H1 (cell line): ENCODE results near the gene MIA3. TPM values are rescaled to one million over a fixed set of nuclear protein-coding genes. Genes with fewer than 3 reads are reported as not detected.

ENCODE experiments used
- CTCF ChIA-PET: fragments of 300-600 bp; sonication (Branson Sonifier 250); formaldehyde crosslinking; loops from one replicate; lab custom pipeline; 2021; ENCODE audit not compliant: partially characterized antibody; lab: Charles Lee
- POLR2A ChIA-PET: fragments of 300-600 bp; sonication (Branson Sonifier 250); formaldehyde crosslinking; loops from one replicate; lab custom pipeline; 2021; ENCODE audit warnings: inconsistent platforms; ENCODE audit not compliant: partially characterized antibody; lab: Charles Lee
- DNase-seq, 2 experiments: peaks; one replicate each; pipeline versions ENCODE4 v3.0.0 to v3.0.0-alpha.2; 2010 to 2022; ENCODE audit warnings: low spot score in 2 of 2, low read depth in 1 of 2, mixed read lengths in 1 of 2
- FAIRE-seq: peaks from 2 replicates; lab custom pipeline; 2011; peaks lifted over from hg19 to GRCh38; lab: Jason Lieb, UNC
- H2AFZ ChIP-seq: 2 replicates; pipeline ENCODE4 v1.8.1; 2012; ENCODE audit warnings: low read length, inconsistent platforms
- H2AK5ac ChIP-seq: 2 replicates; pipeline ENCODE4 v1.6.1; 2013; ENCODE audit warnings: low read depth, low read length
- H2BK120ac ChIP-seq: replicated peaks from 2 replicates; pipeline ENCODE3; 2013; ENCODE audit warnings: low read depth, low read length, inconsistent platforms
- H2BK12ac ChIP-seq: 2 replicates; pipeline ENCODE4 v1.6.1; 2013; ENCODE audit warnings: low read depth, low read length
- H2BK15ac ChIP-seq: 2 replicates; pipeline ENCODE4 v1.6.1; 2013; ENCODE audit warnings: low read length
- H2BK20ac ChIP-seq: 2 replicates; pipeline ENCODE4 v1.6.1; 2013; ENCODE audit warnings: low read length
- H2BK5ac ChIP-seq: 2 replicates; pipeline ENCODE4 v1.6.1; 2013; ENCODE audit warnings: low read depth, low read length
- H3K14ac ChIP-seq: 2 replicates; pipeline ENCODE4 v1.6.1; 2013; ENCODE audit warnings: inconsistent platforms; ENCODE audit not compliant: insufficient read length
- H3K18ac ChIP-seq: 2 replicates; pipeline ENCODE4 v1.6.1; 2013; ENCODE audit warnings: low read length; ENCODE audit errors: extremely low read depth
- H3K23ac ChIP-seq: 2 replicates; pipeline ENCODE4 v1.6.1; 2013; ENCODE audit warnings: inconsistent platforms; ENCODE audit not compliant: insufficient read length
- H3K23me2 ChIP-seq: 2 replicates; pipeline ENCODE4 v1.6.1; 2013; ENCODE audit warnings: low read depth, low read length
- H3K27ac ChIP-seq: 2 replicates; pipeline ENCODE4 v1.6.1; 2011; ENCODE audit warnings: low read depth, low read length, inconsistent platforms
- H3K27me3 ChIP-seq, 4 experiments: replicated peaks in 1 of 4; 1 replicate in 1 of 4; 2 replicates in 3 of 4; pipeline versions ENCODE4 v1.6.1 to v1.8.1; 2011 to 2013; ENCODE audit warnings: low read length in 3 of 4, mild to moderate bottlenecking in 3 of 4, inconsistent platforms in 2 of 4, mixed read lengths in 2 of 4, moderate library complexity in 1 of 4; ENCODE audit not compliant: control insufficient read depth in 3 of 4, insufficient read depth in 3 of 4; ENCODE audit errors: extremely low read depth in 1 of 4
- H3K36me3 ChIP-seq, 4 experiments: 2 replicates each; pipeline versions ENCODE4 v1.6.1 to v1.8.1; 2011 to 2013; ENCODE audit warnings: mild to moderate bottlenecking in 4 of 4, low read length in 3 of 4, moderate library complexity in 2 of 4, control low read depth in 1 of 4, inconsistent platforms in 1 of 4; ENCODE audit not compliant: insufficient read depth in 4 of 4, control insufficient read depth in 2 of 4
- H3K4ac ChIP-seq: replicated peaks from 2 replicates; pipeline ENCODE3; 2013; ENCODE audit warnings: low read length, low read depth, mixed read lengths, inconsistent platforms; ENCODE audit not compliant: insufficient read length
- H3K4me1 ChIP-seq, 4 experiments: replicated peaks in 1 of 4; 1 replicate in 1 of 4; 2 replicates in 3 of 4; pipeline versions ENCODE4 v1.6.1 to v1.8.1; 2011 to 2013; ENCODE audit warnings: low read length in 3 of 4, inconsistent platforms in 2 of 4, mixed read lengths in 1 of 4; ENCODE audit not compliant: insufficient read depth in 4 of 4, control insufficient read depth in 3 of 4
- H3K4me2 ChIP-seq, 2 experiments: 2 replicates each; pipeline versions ENCODE4 v1.6.1 to v1.8.1; 2011 to 2013; ENCODE audit warnings: low read depth in 2 of 2, low read length in 2 of 2, control low read depth in 1 of 2, inconsistent platforms in 1 of 2, mild to moderate bottlenecking in 1 of 2; ENCODE audit not compliant: insufficient read depth in 1 of 2
- H3K4me3 ChIP-seq, 4 experiments: fragments of 200-600, 300-600 bp in 1 of 4; sonication (generic), shearing (Covaris generic), sonication (Bioruptor Twin) in 1 of 4; 2 replicates each; pipeline versions ENCODE4 v1.5.1 to v1.8.1; 2011 to 2016; ENCODE audit warnings: low read length in 4 of 4, low read depth in 3 of 4, control low read depth in 2 of 4, inconsistent platforms in 2 of 4, mild to moderate bottlenecking in 2 of 4, mixed read lengths in 1 of 4, moderate library complexity in 1 of 4; ENCODE audit not compliant: insufficient read depth in 2 of 4; ENCODE audit errors: extremely low read depth in 1 of 4
- H3K56ac ChIP-seq: replicated peaks from 2 replicates; pipeline ENCODE3; 2013; ENCODE audit warnings: low read depth, mild to moderate bottlenecking, mixed read lengths, low read length, inconsistent platforms; ENCODE audit not compliant: insufficient read length
- H3K79me1 ChIP-seq: 2 replicates; pipeline ENCODE4 v1.6.1; 2013; ENCODE audit warnings: low read depth, low read length, control low read depth
- H3K79me2 ChIP-seq, 2 experiments: 2 replicates each; pipeline versions ENCODE4 v1.6.1 to v1.8.1; 2012 to 2013; ENCODE audit warnings: low read length in 2 of 2, mild to moderate bottlenecking in 2 of 2, inconsistent platforms in 1 of 2; ENCODE audit not compliant: insufficient read depth in 2 of 2, control insufficient read depth in 1 of 2
- H3K9ac ChIP-seq, 4 experiments: replicated peaks in 1 of 4; 1 replicate in 1 of 4; 2 replicates in 3 of 4; pipeline versions ENCODE4 v1.6.1 to v1.8.1; 2011 to 2013; ENCODE audit warnings: low read depth in 3 of 4, low read length in 3 of 4, control low read depth in 2 of 4, mild to moderate bottlenecking in 2 of 4, moderate library complexity in 2 of 4, inconsistent platforms in 1 of 4; ENCODE audit errors: extremely low read depth in 1 of 4
- H3K9me3 ChIP-seq, 2 experiments: 2 replicates each; pipeline versions ENCODE4 v1.6.1 to v1.8.1; 2012 to 2013; ENCODE audit warnings: mild to moderate bottlenecking in 2 of 2, moderate library complexity in 2 of 2, control low read depth in 1 of 2, inconsistent platforms in 1 of 2, low read depth in 1 of 2, low read length in 1 of 2, mixed read lengths in 1 of 2; ENCODE audit not compliant: insufficient read depth in 2 of 2
- H4K20me1 ChIP-seq, 2 experiments: replicated peaks in 1 of 2; 2 replicates each; pipeline versions ENCODE3 to v1.8.1; 2011 to 2013; ENCODE audit warnings: inconsistent platforms in 2 of 2, low read length in 2 of 2, mild to moderate bottlenecking in 1 of 2; ENCODE audit not compliant: insufficient read depth in 2 of 2, control insufficient read depth in 1 of 2
- H4K5ac ChIP-seq: 2 replicates; pipeline ENCODE4 v1.6.1; 2013; ENCODE audit warnings: low read length, low read depth, mixed read lengths, inconsistent platforms; ENCODE audit not compliant: insufficient read length
- H4K8ac ChIP-seq: 2 replicates; pipeline ENCODE4 v1.8.0; 2013; ENCODE audit warnings: mild to moderate bottlenecking, moderate library complexity, low read length, inconsistent platforms; ENCODE audit not compliant: insufficient read depth; ENCODE audit errors: extremely low read depth
- H4K91ac ChIP-seq: replicated peaks from 2 replicates; pipeline ENCODE3; 2013; ENCODE audit warnings: low read length, mixed read lengths, inconsistent platforms; ENCODE audit not compliant: insufficient read length
- ASH2L ChIP-seq: fragments of 200-600, 300-600 bp; sonication (generic); IDR thresholded peaks from one replicate; pipeline ENCODE4 v1.7.1; 2017; ENCODE audit warnings: low read length
- E2F6 ChIP-seq: IDR thresholded peaks from 2 replicates; pipeline ENCODE4 v1.6.1; 2012; ENCODE audit warnings: inconsistent platforms
- EP300 ChIP-seq, 2 experiments: IDR thresholded peaks; 1 replicate in 1 of 2; 2 replicates in 1 of 2; pipeline ENCODE4 v1.6.1; 2011 to 2012; ENCODE audit warnings: low read depth in 2 of 2, low read length in 2 of 2, mild to moderate bottlenecking in 2 of 2, borderline replicate concordance in 1 of 2, inconsistent platforms in 1 of 2, moderate library complexity in 1 of 2
- JUND ChIP-seq: IDR thresholded peaks from 2 replicates; pipeline ENCODE4 v1.6.1; 2011; ENCODE audit warnings: mild to moderate bottlenecking, improper control_type of control experiment, low read length
- PHF8 ChIP-seq: fragments of 200-600 bp; sonication (generic); conservative IDR thresholded peaks from 2 replicates; pipeline ENCODE4 v1.7.1; 2012; ENCODE audit warnings: low read depth, mild to moderate bottlenecking, inconsistent platforms, low read length, moderate library complexity
- SP2 ChIP-seq: IDR thresholded peaks from 2 replicates; pipeline ENCODE4 v1.6.1; 2012; ENCODE audit warnings: mild to moderate bottlenecking, low read length, inconsistent platforms
- WGBS, 2 experiments: shearing (Covaris generic) in 1 of 2; methylation state at CpG; one replicate each; pipeline versions ENCODE4 v1.1.6 to v1.1.7; 2013 to 2015; ENCODE audit warnings: low lambda C conversion rate in 2 of 2, mixed read lengths in 2 of 2, inconsistent platforms in 1 of 2, low coverage in 1 of 2, missing lambda C conversion rate in 1 of 2; ENCODE audit not compliant: insufficient replicate concordance in 2 of 2, insufficient coverage in 1 of 2, insufficient read length in 1 of 2; ENCODE audit errors: extremely low coverage in 1 of 2, missing lambda C conversion rate in 1 of 2; 5-methylcytosine and 5-hydroxymethylcytosine counted together
- polyA plus RNA-seq, 7 experiments: library from polyadenylated mRNA; depleted of rRNA in 3 of 7; stranded (reverse) in 5 of 7; unstranded in 2 of 7; fragments of >200 nt in 5 of 7; fragments of 200-250 nt in 2 of 7; gene quantifications; 1 replicate in 5 of 7; 2 replicates in 1 of 7; 4 replicates in 1 of 7; pipeline versions ENCODE4 v1.2.1 to v1.2.3, GENCODE V29; 2011 to 2013; ENCODE audit warnings: missing spikeins in 2 of 7, mixed read lengths in 2 of 7
- total RNA-seq: library from RNA; stranded (reverse); fragmentation: NEBNext Ultra II Directional; extraction: Animal tissue kit (Norgen Biotek cat#: 25700); gene quantifications from 2 replicates; pipeline ENCODE4 v1.2.1, GENCODE V29; 2021
- TF ChIP-seq, protein P1 (sequence below): IDR thresholded peaks from 2 replicates; pipeline ENCODE4 v1.6.1; 2011; ENCODE audit warnings: low read depth, mild to moderate bottlenecking, low read length; ENCODE audit not compliant: insufficient read depth

The MIA3 gene
- total and polyA plus RNA-seq, 2 of the 8 experiments (the other 6 are each of a cell fraction or from before 2014, with no cell fraction given): 69.0 to 105 TPM

- Histone ChIP-seq H4K20me1 (peaks cover 2 to 7% of the 10 kb centered on the region in 2 experiments), H4K8ac (no peak overlapping the region), H2BK5ac (no peak overlapping the region), H2BK120ac (no peak overlapping the region), H3K23me2 (peaks cover 11% of the 10 kb centered on the region), H3K4ac (no peak overlapping the region), H3K9me3 (no peaks in the 10 kb centered on the region), H3K27me3 (no peaks in the 10 kb centered on the region), H3K79me1 (peaks cover 6% of the 10 kb centered on the region), H3K18ac (no peak overlapping the region), H3K36me3 (peaks cover 0 to 26% (median 18%) of the 10 kb centered on the region in 4 experiments; a peak in 7 of 8 replicates), H3K4me3 (no peak overlapping the region), H2AK5ac (no peak overlapping the region), H2AFZ (no peak overlapping the region), H4K5ac (no peak overlapping the region), H2BK20ac (no peak overlapping the region), H3K9ac (no peak overlapping the region), H2BK15ac (no peak overlapping the region), H3K4me2 (no peak overlapping the region), H3K4me1 (peaks cover 0 to 4% (median 1%) of the 10 kb centered on the region in 4 experiments; a peak in 3 of 7 replicates), H3K56ac (no peak overlapping the region), H3K27ac (no peak overlapping the region), H3K23ac (no peak overlapping the region), H3K14ac (no peak overlapping the region), H2BK12ac (no peak overlapping the region), H4K91ac (no peak overlapping the region), H3K79me2 (peaks cover 0 to 32% of the 10 kb centered on the region in 2 experiments; a peak in 3 of 4 replicates)
- FAIRE-seq (no peak), DNase-seq (no peak)
- ChIA-PET POLR2A (no interaction called here), CTCF (interaction anchor here (1.1 to 3.7 kb wide), 4 partner anchors 8 to 156 kb away, joined by 3 to 19 read pairs (median 4); no protein-coding TSS in a partner anchor)
- WGBS, 2 experiments: 87% methylated on average over 2 of the region's 2 CpGs; no CpG with 5 or more reads in 1 of the 2 experiments
- TF ChIP-seq SP2 (no peak), JUND (no peak), PHF8 (no peak), E2F6 (no peak), EP300 (IDR thresholded peaks at IDR 0.05; ENCODE audit: borderline replicate concordance in 1 of 2, low read depth in 2 of 2, low read length in 2 of 2) (no peak), ASH2L (no peak)
- TF ChIP-seq, protein P1, sequence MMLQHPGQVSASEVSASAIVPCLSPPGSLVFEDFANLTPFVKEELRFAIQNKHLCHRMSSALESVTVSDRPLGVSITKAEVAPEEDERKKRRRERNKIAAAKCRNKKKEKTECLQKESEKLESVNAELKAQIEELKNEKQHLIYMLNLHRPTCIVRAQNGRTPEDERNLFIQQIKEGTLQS: no peak
Measured at GRCh38 chr1:222620566-222620965, 2.7 kb downstream of the MIA3 start.
